NCI-H128 (cell line): Measurements from ENCODE around the gene NXPE4.
"Not testable (repeated sequence)": the region's sequence is repeated elsewhere in the genome, so short reads cannot be mapped to it uniquely, and the experiment has no call there.

Source experiments
- DNase-seq: peaks from one replicate; lab custom pipeline; 2025; ENCODE audit not compliant: unreplicated experiment; lab: John Stamatoyannopoulos, UW

NXPE4 gene

GRCh38 chr11:114595571-114595970 lies at the start of gene NXPE4:
Gene NXPE4, minus strand, starts transcription at chr11:114595786. Its CDS starts 1,027 bp downstream, at chr11:114594759.
- DNase-seq = no peak

DNA sequence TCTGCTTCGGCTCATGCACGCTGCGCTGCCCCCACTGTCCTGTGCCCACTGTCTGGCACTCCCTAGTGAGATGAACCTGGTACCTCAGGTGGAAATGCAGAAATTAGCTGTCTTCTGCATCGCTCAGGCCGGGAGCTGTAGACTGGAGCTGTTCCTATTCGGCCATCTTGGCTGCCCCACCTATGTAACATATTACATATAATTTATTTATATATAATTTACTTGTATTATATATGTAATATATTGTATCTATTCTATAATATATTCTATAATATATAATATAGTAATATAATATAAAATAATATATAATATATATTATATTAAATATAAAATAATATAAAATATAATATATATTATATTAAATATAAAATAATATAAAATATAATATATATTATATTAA lies 43.9 kb upstream of the NXPE4 start:
- DNase-seq = not testable (repeated sequence)

DNA sequence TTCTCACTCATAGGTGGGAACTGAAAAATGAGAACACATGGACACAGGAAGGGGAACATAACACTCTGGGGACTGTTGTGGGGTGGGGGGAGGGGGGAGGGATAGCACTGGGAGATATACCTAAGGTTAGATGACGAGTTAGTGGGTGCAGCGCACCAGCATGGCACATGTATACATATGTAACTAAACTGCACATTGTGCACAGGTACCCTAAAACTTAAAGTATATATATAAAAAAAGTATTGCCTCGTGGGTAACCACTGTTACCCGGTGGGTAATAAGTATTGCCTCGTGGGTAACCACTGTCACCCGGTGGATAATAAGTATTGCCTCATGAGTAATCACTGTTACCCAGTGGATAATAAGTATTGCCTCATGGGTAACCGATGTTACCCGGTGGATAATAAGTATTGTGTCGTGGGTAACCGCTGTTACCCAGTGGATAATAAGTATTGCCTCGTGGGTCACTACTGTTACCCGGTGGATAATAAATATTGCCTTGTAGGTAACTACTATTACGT lies 35.9 kb upstream of the NXPE4 start:
- not testable (repeated sequence) for DNase-seq

GRCh38 chr11:114625294-114625693 lies 29.7 kb upstream of the NXPE4 start:
- DNase-seq = no peak

GRCh38 chr11:114624455-114625207 lies 29.0 kb upstream of the NXPE4 start:
- no peak for DNase-seq

DNA sequence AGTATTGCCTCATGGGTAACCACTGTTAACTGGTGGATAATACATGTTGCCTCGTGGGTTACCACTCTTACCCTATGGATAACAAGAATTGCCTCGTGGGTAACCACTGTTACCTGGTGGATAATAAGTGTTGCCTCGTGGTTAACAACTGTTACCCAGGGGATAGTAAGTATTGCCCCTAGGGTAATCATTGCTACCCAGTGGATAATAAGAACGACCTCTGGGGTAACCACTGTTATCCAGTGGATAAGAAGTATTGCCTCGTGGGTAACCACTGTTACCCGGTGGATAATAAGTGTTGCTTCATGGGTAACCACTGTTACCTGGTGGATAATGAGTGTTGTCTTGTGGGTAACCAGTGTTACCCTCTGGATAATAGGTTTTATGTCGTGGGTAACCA lies 28.1 kb upstream of the NXPE4 start:
- no peak for DNase-seq

DNA sequence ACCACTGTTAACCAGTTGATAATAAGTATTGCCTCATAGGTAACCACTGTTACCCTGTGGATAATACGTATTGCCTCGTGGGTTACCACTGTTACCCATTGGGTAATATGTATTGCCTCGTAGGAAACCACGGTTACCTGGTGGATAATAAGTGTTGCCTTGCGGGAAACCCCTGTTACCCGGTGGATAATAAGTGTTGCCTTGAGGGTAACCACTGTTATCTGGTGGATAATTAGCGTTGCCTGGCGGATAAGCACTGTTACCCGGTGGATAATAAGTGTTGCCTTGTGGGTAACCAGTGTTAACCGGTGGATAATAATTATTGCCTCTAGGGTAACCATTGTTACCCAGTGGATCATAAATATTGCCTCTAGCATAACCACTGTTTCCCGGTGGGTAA lies 27.3 kb upstream of the NXPE4 start:
- DNase-seq = no peak

GRCh38 chr11:114621950-114622809 lies 26.6 kb upstream of the NXPE4 start:
- DNase-seq = no peak

DNA sequence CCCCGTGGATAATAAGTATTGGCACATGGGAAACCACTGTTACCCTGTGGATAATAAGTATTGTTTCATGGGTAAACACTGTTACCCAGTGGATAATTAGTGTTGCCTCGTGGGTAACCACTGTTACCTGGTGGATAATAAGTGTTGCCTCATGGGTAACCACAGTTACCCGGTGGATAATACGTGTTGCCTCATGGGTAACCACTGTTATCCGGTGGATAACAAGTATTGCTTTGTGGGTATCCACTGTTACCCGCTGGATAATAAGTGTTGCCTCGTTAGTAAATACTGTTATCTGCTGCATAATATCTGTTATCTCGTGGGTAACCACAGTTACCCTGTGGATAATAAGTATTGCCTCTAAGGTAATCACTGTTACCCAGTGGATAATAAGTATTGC lies 25.5 kb upstream of the NXPE4 start:
- no peak for DNase-seq

- no peak for DNase-seq
Measured at GRCh38 chr11:114619659-114620173, 24.1 kb upstream of the NXPE4 start.

- no peak for DNase-seq
Measured at GRCh38 chr11:114618139-114618538, 22.6 kb upstream of the NXPE4 start.

DNA sequence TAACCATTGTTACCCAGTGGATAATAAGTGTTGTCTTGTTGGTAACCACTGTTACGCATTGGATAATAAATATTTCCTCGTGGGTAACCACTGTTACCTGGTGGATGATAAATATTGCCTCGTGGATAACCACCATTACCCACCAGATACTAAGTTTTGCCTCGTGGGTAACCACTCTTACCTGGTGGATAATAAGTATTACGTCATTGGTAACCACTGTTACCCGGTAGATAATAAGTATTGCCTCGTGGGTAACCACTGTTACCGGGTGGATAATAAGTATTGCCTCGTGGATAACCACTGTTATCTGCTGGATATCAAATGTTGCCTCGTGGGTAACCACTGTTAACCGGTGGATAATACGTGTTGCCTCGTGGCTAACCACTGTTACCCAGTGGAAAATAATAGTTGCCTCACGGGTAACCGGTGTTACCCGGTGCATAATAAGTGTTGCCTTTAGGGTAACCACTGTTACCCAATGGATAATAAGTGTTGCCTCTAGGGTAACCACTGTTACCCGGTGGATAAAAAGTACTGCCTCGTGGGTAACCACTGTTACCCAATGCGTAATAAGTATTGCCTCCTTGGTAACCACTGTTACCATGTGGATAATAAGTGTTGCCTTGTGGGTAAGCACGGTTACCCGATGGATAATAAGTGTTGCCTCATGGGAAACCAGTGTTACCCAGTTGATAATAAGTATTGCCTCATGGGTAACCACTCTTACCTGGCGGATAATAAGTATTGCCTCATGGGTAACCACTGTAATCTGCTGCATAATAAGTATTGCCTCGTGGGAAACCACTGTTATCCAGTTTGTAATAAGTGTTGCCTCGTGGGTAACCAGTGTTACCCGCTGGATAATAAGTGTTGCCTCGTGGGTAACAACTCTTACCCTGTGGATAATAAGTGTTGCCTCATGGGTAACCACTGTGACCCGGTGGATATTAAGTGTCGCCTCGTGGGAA lies 21.9 kb upstream of the NXPE4 start:
- DNase-seq = no peak

- DNase-seq = no peak
Measured at GRCh38 chr11:114616516-114616915, 20.9 kb upstream of the NXPE4 start.

DNA sequence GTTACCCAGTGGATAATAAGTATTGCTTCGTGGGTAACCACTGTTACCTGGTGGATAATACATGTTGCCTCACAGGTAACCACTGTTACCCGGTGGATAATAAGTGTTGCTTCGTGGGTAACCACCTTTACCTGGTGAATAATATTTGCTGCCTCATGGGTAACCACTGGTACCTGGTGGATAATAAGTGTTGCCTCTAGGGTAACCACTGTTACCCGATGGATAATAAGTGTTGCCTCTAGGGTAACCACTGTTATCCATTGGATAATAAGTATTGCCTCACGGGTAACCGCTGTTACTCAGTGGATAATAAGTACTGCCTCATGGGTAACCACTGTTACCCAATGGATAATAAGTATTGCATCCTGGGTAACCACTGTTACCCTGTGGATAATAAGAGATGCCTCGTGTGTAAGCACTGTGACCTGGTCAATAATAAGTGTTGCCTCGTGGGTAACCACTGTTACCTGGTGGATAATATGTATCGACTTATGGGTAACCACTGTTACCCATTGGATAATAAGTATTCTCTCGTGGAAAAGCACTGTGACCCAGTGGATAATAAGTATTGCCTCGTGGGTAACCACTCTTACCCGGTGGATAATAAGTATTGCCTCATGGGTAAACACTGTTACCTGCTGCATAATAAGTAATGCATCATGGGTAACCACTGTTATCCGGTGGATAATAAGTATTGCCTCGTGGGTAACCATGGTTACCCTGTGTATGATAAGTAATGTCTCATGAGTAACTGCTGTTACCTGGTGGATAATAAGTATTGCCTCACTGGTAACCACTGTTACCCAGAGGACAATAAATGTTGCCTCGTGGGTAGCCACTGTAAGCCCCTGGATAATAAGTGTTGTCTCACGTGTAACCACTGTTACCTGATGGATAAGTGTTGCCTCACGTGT lies 20.1 kb upstream of the NXPE4 start:
- no peak for DNase-seq

GRCh38 chr11:114614127-114614720 lies 18.6 kb upstream of the NXPE4 start:
- DNase-seq = no peak

GRCh38 chr11:114613094-114613493 lies 17.5 kb upstream of the NXPE4 start:
- not testable (repeated sequence) for DNase-seq

DNA sequence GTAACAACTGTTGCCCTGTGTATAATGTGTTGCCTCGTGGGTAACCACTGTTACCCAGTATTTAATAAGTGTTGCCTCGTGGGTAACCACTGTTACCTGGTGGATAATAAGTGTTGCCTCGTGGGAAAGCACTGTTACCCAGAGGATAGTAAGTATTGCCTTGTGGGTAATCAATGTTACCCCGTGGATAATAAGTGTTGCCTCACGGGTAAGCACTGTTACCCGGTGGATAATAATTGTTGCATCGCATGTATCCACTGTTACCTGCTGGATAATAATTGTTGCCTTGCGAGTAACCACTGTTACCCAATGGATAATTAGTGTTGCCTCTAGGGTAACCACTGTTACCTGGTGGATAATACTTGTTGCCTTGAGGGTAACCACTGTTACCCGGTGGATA lies 17.1 kb upstream of the NXPE4 start:
- no peak for DNase-seq

- not testable (repeated sequence) for DNase-seq
Measured at GRCh38 chr11:114612199-114612598, 16.6 kb upstream of the NXPE4 start.
